Panc1 (cell line): ENCODE results near the gene ATXN7L1.

Experiments used
- POLR2AphosphoS5 ChIP-seq: IDR thresholded peaks from 2 replicates; pipeline ENCODE4 v1.6.1; 2012; ENCODE audit warnings: mild to moderate bottlenecking, low read depth, low read length, moderate library complexity
- SIN3A ChIP-seq: IDR thresholded peaks from 2 replicates; pipeline ENCODE4 v1.6.1; 2012; ENCODE audit warnings: low read depth, mild to moderate bottlenecking, low read length, moderate library complexity, borderline replicate concordance; ENCODE audit not compliant: insufficient read depth
- TCF7L2 ChIP-seq: IDR thresholded peaks from 2 replicates; pipeline ENCODE4 v1.6.1; 2011; ENCODE audit warnings: mild to moderate bottlenecking, low read depth, low read length, inconsistent platforms
- TF ChIP-seq, protein P1 (sequence below): fragments of 450-650 bp; IDR thresholded peaks from 2 replicates; pipeline ENCODE4 v1.5.1; 2017; ENCODE audit warnings: mild to moderate bottlenecking
- TF ChIP-seq, protein P2 (sequence below), 2 experiments: IDR thresholded peaks; 2 replicates each; pipeline ENCODE4 v1.6.1; 2011 to 2012; ENCODE audit warnings: low read depth in 2 of 2, control low read depth in 1 of 2, low read length in 1 of 2, mild to moderate bottlenecking in 1 of 2, moderate library complexity in 1 of 2; ENCODE audit not compliant: insufficient read depth in 1 of 2

DNA sequence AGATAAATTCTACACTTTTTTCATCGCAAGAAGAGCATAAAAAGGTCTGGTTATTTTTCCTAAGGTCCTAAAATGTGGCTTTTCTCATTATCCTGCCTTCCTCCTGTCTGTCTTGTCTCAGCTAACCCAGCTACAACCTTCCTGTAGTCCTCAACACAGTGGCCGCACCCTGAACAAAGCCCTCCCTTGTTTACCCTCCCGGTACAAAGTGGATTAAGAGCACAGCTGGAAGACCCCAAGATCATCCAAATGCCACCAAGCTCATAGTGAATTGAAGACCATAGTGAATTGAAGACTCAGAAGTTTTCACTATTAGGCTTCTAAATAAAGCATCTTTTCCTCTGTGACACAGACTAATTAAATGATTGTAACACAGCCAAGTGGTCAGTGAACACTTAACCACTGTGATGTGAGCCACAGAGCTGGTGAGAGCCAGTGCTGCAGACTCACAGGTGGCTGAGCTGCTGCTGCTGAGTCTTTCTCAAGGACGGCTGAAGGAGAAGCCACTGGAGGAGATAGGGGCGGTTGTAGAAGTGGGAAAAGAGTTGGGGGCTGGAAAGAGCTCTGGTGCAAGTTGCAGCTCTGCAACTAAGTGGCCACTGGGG, 123.6 kb downstream of the ATXN7L1 start:
- TF ChIP-seq POLR2AphosphoS5 (no peak), SIN3A (no peak), TCF7L2 (no peak)
- TF ChIP-seq, protein P1, sequence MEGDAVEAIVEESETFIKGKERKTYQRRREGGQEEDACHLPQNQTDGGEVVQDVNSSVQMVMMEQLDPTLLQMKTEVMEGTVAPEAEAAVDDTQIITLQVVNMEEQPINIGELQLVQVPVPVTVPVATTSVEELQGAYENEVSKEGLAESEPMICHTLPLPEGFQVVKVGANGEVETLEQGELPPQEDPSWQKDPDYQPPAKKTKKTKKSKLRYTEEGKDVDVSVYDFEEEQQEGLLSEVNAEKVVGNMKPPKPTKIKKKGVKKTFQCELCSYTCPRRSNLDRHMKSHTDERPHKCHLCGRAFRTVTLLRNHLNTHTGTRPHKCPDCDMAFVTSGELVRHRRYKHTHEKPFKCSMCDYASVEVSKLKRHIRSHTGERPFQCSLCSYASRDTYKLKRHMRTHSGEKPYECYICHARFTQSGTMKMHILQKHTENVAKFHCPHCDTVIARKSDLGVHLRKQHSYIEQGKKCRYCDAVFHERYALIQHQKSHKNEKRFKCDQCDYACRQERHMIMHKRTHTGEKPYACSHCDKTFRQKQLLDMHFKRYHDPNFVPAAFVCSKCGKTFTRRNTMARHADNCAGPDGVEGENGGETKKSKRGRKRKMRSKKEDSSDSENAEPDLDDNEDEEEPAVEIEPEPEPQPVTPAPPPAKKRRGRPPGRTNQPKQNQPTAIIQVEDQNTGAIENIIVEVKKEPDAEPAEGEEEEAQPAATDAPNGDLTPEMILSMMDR, result no peak
- TF ChIP-seq, protein P2, sequence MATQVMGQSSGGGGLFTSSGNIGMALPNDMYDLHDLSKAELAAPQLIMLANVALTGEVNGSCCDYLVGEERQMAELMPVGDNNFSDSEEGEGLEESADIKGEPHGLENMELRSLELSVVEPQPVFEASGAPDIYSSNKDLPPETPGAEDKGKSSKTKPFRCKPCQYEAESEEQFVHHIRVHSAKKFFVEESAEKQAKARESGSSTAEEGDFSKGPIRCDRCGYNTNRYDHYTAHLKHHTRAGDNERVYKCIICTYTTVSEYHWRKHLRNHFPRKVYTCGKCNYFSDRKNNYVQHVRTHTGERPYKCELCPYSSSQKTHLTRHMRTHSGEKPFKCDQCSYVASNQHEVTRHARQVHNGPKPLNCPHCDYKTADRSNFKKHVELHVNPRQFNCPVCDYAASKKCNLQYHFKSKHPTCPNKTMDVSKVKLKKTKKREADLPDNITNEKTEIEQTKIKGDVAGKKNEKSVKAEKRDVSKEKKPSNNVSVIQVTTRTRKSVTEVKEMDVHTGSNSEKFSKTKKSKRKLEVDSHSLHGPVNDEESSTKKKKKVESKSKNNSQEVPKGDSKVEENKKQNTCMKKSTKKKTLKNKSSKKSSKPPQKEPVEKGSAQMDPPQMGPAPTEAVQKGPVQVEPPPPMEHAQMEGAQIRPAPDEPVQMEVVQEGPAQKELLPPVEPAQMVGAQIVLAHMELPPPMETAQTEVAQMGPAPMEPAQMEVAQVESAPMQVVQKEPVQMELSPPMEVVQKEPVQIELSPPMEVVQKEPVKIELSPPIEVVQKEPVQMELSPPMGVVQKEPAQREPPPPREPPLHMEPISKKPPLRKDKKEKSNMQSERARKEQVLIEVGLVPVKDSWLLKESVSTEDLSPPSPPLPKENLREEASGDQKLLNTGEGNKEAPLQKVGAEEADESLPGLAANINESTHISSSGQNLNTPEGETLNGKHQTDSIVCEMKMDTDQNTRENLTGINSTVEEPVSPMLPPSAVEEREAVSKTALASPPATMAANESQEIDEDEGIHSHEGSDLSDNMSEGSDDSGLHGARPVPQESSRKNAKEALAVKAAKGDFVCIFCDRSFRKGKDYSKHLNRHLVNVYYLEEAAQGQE (IDR thresholded peaks at IDR 0.05; ENCODE audit: insufficient read depth in 1 of 2, low read depth in 2 of 2, low read length in 1 of 2), result no peak
